HCT116 (cell line): ENCODE results near the gene LIMD2.

ENCODE experiments used
- EZH2 ChIP-seq: fragments of 200-600 bp; sonication (generic); IDR thresholded peaks from 2 replicates; pipeline ENCODE4 v1.6.1; 2017; ENCODE audit warnings: antibody characterized with exemption, mixed run types
- EZH2phosphoT487 ChIP-seq: fragments of 200-600 bp; IDR thresholded peaks from 2 replicates; pipeline ENCODE4 v1.6.1; 2018; ENCODE audit warnings: antibody characterized with exemption, borderline replicate concordance
- MAX ChIP-seq: IDR thresholded peaks from 2 replicates; pipeline ENCODE4 v1.6.1; 2012
- POLR2A ChIP-seq: IDR thresholded peaks from 2 replicates; pipeline ENCODE4 v1.7.0; 2011; ENCODE audit warnings: borderline replicate concordance; ENCODE audit not compliant: insufficient read depth, insufficient read length; ENCODE audit errors: extremely low read depth
- POLR2AphosphoS5 ChIP-seq: IDR thresholded peaks from 2 replicates; pipeline ENCODE4 v1.6.1; 2011; ENCODE audit warnings: mild to moderate bottlenecking, low read depth, low read length, moderate library complexity
- REST ChIP-seq: IDR thresholded peaks from 2 replicates; pipeline ENCODE4 v1.6.1; 2012; ENCODE audit warnings: low read depth
- SIN3A ChIP-seq: IDR thresholded peaks from 2 replicates; pipeline ENCODE4 v1.6.1; 2012; ENCODE audit warnings: low read depth
- YY1 ChIP-seq: IDR thresholded peaks from 2 replicates; pipeline ENCODE4 v1.6.1; 2011; ENCODE audit warnings: low read length, low read depth, moderate library complexity, mild to moderate bottlenecking; ENCODE audit not compliant: insufficient replicate concordance; ENCODE audit errors: extremely low read depth
- TF ChIP-seq, protein P1 (sequence below), 3 experiments: fragments of 200-600 bp in 1 of 3; sonication (generic) in 1 of 3; IDR thresholded peaks in 2 of 3; conservative IDR thresholded peaks in 1 of 3; 2 replicates each; pipeline ENCODE4 v1.5.1; 2012 to 2017; ENCODE audit warnings: low read depth in 2 of 3, low read length in 2 of 3, antibody characterized with exemption in 1 of 3, borderline replicate concordance in 1 of 3, control low read depth in 1 of 3, mild to moderate bottlenecking in 1 of 3, mixed read lengths in 1 of 3, mixed run types in 1 of 3, moderate library complexity in 1 of 3; ENCODE audit not compliant: insufficient read depth in 1 of 3

DNA sequence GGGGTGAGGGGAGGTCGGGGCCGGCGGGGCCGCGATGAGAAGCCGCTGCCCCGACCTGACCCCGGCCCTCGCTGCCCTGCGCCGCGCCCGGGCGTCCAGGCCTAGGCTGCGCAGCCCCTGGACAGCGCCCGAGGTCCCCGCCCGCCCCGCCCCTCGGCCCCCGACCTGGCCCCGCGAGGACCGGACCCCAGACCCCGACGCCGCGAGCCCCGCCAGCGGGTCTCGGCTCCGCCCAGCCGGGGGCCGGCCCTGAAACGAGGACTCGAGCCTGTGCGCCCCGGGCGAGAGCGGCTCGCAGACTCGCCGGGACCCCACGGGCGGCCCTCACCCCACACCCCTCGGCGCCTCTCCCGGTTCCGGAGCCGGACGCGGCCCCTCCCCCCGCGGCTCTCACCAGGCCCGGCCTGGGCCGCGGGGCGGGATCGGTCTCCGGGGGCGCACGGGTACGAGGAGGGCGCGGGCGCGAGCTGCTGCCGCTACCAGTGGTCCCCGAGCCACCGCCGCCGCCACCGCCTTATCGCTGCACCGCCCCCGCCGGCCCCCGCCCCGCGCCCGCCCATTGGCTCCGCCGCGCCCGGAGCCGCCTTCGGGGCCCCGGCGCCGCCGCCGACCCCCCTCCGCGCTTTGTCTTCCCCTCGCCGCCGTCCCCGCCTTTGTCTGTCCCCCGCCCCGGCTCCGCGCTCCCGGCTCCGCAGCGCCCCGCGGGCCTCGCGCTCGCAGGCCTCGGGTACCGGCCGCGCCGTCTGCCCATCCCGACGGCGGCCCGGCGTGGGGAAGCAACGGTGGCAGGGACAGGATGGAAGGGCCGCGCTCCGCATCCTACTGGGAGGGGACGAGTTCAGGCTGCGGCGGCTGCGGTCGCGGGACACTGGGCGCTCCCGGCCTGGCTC is at the start of gene LIMD2:
- TF ChIP-seq EZH2 (no peak), YY1 (no peak), EZH2phosphoT487 (no peak), POLR2A (no peak), POLR2AphosphoS5 (peak; percentile 17; the same call in 1 of the 2 replicates), MAX (no peak), REST (no peak), SIN3A (no peak)
- TF ChIP-seq, protein P1, sequence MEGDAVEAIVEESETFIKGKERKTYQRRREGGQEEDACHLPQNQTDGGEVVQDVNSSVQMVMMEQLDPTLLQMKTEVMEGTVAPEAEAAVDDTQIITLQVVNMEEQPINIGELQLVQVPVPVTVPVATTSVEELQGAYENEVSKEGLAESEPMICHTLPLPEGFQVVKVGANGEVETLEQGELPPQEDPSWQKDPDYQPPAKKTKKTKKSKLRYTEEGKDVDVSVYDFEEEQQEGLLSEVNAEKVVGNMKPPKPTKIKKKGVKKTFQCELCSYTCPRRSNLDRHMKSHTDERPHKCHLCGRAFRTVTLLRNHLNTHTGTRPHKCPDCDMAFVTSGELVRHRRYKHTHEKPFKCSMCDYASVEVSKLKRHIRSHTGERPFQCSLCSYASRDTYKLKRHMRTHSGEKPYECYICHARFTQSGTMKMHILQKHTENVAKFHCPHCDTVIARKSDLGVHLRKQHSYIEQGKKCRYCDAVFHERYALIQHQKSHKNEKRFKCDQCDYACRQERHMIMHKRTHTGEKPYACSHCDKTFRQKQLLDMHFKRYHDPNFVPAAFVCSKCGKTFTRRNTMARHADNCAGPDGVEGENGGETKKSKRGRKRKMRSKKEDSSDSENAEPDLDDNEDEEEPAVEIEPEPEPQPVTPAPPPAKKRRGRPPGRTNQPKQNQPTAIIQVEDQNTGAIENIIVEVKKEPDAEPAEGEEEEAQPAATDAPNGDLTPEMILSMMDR (IDR thresholded peaks at IDR 0.05 in 2 of 3, conservative IDR thresholded peaks at IDR 0.05 in 1 of 3; ENCODE audit: borderline replicate concordance in 1 of 3, insufficient read depth in 1 of 3, low read depth in 2 of 3, low read length in 2 of 3) = no peak
